CD4-positive, alpha-beta T cell treated with Interleukin-6 for 4 hours (primary cell): ENCODE data around the gene COPG2.
"Not testable (repeated sequence)": the region's sequence is repeated elsewhere in the genome, so short reads cannot be mapped to it uniquely, and the experiment has no call there.

Experiments used
- DNase-seq: peaks from one replicate; pipeline ENCODE4 v3.0.0-alpha.2; 2020; ENCODE audit warnings: mixed read lengths

The COPG2 gene

GRCh38 chr7:130668258-130669084 lies at the start of gene COPG2:
COPG2 (minus strand) TSS chr7:130668748; CDS start chr7:130668668, 80 bp downstream.
- peak; percentile 84 for DNase-seq

GRCh38 chr7:130712416-130712815 lies 43.9 kb upstream of the COPG2 start:
- no peak for DNase-seq

GRCh38 chr7:130708766-130709165 lies 40.2 kb upstream of the COPG2 start:
- DNase-seq = no peak

GRCh38 chr7:130708001-130708400 lies 39.5 kb upstream of the COPG2 start:
- no peak for DNase-seq

- DNase-seq = no peak
Measured at GRCh38 chr7:130703851-130704250, 35.3 kb upstream of the COPG2 start.

GRCh38 chr7:130701650-130702049 lies 33.1 kb upstream of the COPG2 start:
- no peak for DNase-seq

- DNase-seq = no peak
Measured at GRCh38 chr7:130700760-130701159, 32.2 kb upstream of the COPG2 start.

GRCh38 chr7:130699686-130700085 lies 31.1 kb upstream of the COPG2 start:
- no peak for DNase-seq

GRCh38 chr7:130697820-130698219 lies 29.3 kb upstream of the COPG2 start:
- DNase-seq = no peak

- DNase-seq = no peak
Measured at GRCh38 chr7:130695840-130696239, 27.3 kb upstream of the COPG2 start.

- DNase-seq = not testable (repeated sequence)
Measured at GRCh38 chr7:130692396-130692795, 23.8 kb upstream of the COPG2 start.

- no peak for DNase-seq
Measured at GRCh38 chr7:130689683-130690082, 21.1 kb upstream of the COPG2 start.

- DNase-seq = no peak
Measured at GRCh38 chr7:130683026-130683425, 14.5 kb upstream of the COPG2 start.

- DNase-seq = no peak
Measured at GRCh38 chr7:130674456-130674855, 5.9 kb upstream of the COPG2 start.

- no peak for DNase-seq
Measured at GRCh38 chr7:130673066-130673465, 4.5 kb upstream of the COPG2 start.

GRCh38 chr7:130672146-130672545 lies 3.6 kb upstream of the COPG2 start:
- no peak for DNase-seq

- no peak for DNase-seq
Measured at GRCh38 chr7:130669085-130669700, 645 bp upstream of the COPG2 start.

GRCh38 chr7:130667593-130668257 lies 823 bp downstream of the COPG2 start:
- peak; percentile 4 for DNase-seq

GRCh38 chr7:130662426-130662825 lies 6.1 kb downstream of the COPG2 start:
- no peak for DNase-seq

- DNase-seq = no peak
Measured at GRCh38 chr7:130655286-130655685, 13.3 kb downstream of the COPG2 start.

GRCh38 chr7:130654850-130655249 lies 13.7 kb downstream of the COPG2 start:
- DNase-seq = no peak

- DNase-seq = no peak
Measured at GRCh38 chr7:130650611-130651120, 17.9 kb downstream of the COPG2 start.

- no peak for DNase-seq
Measured at GRCh38 chr7:130649004-130649790, 19.4 kb downstream of the COPG2 start.
